A673 (cell line): ENCODE measurements around the gene PREX1.

Source experiments
- CTCF ChIP-seq: fragments of 300-800, 200-600 bp; sonication (generic); conservative IDR thresholded peaks from 2 replicates; pipeline ENCODE4 v1.5.1; 2017; ENCODE audit warnings: low read depth, mild to moderate bottlenecking, antibody characterized with exemption, low read length, moderate library complexity, mixed read lengths
- EZH2 ChIP-seq: fragments of 200-600 bp; sonication (generic); IDR thresholded peaks from 2 replicates; pipeline ENCODE4 v1.6.1; 2017; ENCODE audit warnings: borderline replicate concordance, low read depth, mild to moderate bottlenecking, mixed read lengths, antibody characterized with exemption, low read length; ENCODE audit not compliant: poor library complexity, severe bottlenecking

GRCh38 chr20:48795732-48796131 lies 32.1 kb downstream of the PREX1 start:
- TF ChIP-seq EZH2 (no peak), CTCF (no peak)
